GM18526 (cell line): ENCODE results near the gene KCTD5.

Experiments
- POLR2A ChIP-seq: IDR thresholded peaks from 3 replicates; pipeline ENCODE4 v1.6.1; 2011; ENCODE audit not compliant: insufficient read length; ENCODE audit errors: extremely low read depth

Gene KCTD5, protein sequence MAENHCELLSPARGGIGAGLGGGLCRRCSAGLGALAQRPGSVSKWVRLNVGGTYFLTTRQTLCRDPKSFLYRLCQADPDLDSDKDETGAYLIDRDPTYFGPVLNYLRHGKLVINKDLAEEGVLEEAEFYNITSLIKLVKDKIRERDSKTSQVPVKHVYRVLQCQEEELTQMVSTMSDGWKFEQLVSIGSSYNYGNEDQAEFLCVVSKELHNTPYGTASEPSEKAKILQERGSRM

DNA sequence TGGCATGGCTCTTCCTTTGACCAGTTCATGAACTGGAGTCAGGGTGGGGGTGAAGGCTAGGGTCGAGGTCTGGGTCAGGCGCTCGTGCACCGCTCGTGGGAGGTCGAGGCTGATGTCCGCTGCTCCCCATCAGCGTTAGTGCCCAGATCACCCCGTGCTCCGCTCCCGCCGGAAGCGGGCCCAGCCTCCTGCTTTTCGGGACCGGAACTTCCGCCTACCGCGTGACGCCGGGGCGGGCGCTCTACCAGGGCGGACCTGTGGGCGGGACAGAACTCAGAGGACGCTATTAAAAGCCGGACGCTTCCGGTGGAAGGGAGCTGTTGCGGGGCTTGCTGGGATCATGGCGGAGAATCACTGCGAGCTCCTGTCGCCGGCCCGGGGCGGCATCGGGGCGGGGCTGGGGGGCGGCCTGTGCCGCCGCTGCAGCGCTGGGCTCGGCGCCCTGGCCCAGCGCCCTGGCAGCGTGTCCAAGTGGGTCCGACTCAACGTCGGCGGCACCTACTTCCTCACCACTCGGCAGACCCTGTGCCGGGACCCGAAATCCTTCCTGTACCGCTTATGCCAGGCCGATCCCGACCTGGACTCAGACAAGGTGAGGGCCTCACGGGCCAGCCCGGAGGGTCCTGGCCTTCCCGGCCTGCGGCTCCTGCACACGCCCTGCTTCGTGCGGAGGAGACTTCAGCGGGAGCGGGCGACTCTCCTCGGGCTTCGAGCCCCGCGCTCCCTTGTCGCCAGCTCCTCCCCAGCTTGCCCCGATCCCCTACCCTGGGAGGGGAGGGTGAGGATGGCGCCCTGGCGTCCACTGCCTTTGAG lies at the start of gene KCTD5:
Gene KCTD5, plus strand, starts transcription at position 315 of the 813 bp plus-strand sequence. Its CDS starts 26 bp downstream, at position 341.
- peak; percentile 95 for TF ChIP-seq POLR2A

DNA sequence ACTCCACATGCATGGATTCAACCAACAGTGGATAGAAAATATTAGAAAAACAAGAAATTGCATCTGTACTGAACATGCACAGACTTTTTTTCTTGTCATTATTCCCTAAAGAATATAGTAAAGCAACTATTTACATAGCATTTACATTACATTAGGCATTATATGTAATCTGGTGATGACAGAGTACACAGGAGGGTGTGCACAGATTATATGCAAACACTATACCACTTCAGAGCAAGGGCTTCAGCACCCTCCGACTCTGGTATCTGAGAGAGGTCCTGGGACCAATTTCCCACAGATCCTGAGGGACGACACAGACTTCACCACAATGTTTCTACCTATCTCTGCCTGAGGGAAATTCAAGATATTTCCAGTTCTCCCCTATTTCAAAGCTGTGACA lies 25.3 kb upstream of the KCTD5 start:
- TF ChIP-seq POLR2A: no peak

DNA sequence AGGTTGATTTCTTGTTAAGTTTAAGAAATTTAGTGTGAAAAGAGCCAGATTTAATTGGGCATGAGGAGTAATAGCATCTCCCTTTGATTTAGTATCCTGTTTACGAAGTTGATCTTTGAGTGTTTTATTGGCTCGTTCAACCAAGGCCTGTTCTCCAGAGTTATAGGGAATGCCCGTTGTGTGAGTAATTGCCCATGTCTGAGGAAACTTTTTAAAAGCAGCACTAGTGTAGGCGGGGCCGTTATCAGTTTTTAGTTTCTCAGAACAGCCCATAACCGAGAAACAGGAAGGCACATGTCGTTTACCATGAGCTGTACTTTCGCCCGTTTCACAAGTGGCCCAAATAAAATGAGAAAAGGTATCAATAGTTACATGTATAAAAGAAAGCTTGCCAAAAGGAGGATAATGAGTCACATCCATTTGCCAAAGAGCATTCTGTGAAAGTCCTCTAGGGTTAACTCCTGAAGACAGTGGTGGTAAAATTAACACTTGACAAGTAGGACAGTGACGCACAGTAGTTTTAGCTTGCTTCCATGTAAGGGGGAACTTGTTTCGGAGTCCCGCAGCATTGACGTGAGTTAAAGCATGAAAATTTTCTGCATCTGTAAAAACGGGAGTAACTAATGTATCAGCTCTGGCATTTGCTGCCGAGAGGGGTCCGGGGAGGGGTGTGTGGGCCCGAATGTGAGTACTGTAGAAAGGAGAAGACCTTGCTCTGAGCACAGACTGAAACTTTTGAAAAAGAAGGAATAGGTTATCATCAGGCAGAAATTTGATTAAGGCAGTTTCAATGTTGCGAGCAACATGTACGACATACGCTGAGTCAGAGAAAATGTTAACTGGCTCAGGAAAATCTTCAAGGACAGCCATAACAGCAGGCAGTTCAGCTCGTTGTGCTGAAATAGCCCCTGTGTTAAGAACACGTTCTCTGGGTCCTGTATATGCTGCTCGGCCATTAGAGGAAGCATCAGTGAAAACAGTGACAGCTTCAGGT lies 18.5 kb upstream of the KCTD5 start:
- no peak for TF ChIP-seq POLR2A

DNA sequence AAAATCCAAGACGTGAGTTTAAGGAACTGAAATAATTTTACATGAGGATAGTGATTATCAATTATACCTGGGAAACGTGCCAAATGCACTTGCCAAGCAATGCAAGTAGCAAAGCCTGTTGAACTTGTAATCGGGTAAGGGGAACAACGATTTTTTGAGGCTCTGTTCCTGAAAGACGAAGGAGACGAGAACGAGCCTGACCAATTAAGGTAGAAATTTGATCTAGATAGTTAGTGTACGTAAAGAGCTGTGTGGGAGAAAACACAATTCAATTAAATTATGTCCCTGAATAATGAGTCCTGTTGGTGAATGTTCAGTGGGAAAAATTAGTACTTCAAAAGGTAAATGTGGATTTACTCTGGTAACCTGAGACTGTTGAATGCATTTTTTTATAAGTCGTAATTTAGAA lies 17.7 kb upstream of the KCTD5 start:
- no peak for TF ChIP-seq POLR2A

DNA sequence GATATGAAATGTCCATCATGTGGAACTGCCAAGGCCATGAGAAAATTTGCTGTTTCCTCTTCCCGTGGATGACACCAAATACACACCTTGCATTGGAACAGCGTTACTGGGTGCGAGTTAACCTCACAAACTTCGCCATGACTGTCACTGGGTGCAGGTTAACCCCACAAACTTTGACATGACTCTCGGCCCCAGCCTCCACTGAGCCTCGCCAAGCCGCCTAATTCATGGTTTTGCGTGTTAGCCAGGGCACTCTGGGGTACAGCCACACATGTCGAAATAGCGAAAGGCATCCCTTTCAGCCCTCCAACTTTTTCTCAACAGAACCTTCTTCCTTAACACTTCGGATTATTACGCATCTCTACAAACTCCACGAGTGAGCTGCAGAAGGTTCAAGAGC lies 10.6 kb upstream of the KCTD5 start:
- TF ChIP-seq POLR2A: no peak

DNA sequence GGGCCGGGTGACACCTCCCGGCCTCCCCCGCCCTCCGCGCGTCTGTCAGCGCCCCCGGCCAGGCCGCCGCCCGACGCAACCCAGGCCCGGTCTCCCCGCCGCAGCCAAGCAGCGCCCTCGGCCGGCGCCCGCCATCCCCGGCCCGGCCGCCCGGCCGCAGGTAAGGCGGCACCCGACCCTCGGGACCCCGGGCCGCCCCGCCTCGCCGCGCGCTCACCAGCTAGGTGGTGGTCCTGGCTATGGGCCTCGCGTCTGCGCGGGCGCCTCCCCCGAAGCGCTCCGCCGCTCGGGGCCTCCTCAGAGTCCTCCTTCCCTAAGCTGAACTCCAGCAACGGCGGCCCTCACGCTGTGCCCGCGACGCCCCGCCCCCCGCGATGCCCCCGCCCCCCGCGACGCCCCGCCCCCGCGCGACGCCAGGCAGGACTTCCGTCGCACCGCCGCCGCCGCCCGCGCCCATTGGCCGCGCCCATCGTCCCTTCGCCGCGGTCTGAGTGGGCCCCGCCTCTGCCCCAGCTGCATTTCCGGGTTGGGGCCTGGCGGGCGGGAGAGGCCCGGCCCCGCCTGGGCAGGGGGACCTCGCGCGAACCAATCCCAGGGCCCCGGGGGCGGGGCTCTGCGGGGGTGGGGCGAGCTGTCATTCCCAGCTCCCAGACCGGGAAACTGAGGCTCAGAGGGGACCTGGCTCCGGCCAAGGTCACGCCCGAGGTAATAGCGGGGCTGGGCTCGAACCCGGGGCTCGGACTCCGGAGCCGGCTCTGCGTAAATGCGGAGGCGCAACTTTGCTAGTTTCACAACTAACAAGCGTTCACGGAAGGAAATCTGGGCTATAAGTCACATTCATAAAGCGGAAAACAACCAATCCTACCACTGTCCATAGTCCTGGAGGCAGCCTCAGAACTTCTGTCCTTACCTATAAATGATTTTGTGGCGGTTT lies 9.0 kb upstream of the KCTD5 start:
- TF ChIP-seq POLR2A: peak; percentile 54

DNA sequence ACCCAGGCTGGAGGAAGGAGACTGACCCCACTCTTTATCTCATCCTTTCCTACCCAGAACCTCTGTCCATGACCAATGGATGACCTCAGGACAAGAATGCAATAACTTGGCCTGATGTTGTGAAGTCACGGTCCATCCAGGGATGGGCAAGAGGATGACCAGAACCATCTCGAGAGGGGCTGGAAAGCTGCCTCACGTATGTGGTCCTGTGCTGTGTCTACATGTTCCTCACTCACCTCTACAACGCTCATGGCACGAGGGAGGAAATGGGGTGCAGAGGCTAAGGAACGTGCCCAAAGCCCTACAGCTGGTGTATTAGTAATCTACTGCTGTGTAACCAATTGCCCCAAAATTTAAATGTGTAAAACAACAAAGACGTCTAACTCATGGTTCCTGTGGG lies 7.3 kb upstream of the KCTD5 start:
- TF ChIP-seq POLR2A: no peak

DNA sequence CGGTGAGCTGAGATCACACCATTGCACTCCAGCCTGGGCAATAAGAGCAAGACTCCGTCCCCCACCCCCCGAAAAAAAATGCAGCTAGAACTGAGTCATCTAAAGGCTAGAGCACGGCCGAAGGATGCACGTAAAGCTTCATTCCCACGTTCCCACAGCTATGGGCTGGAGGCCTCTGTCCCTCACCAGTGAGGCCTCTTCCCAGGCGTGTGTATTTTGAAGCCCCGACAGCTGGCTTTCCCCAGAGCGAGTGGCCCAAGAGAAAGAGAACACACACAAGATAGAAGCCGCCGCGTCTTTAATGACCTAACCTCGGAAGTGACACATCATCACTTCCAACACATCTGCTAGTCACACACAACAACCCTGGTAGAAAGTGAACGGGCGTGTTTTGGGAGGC lies 6.6 kb upstream of the KCTD5 start:
- TF ChIP-seq POLR2A: no peak

DNA sequence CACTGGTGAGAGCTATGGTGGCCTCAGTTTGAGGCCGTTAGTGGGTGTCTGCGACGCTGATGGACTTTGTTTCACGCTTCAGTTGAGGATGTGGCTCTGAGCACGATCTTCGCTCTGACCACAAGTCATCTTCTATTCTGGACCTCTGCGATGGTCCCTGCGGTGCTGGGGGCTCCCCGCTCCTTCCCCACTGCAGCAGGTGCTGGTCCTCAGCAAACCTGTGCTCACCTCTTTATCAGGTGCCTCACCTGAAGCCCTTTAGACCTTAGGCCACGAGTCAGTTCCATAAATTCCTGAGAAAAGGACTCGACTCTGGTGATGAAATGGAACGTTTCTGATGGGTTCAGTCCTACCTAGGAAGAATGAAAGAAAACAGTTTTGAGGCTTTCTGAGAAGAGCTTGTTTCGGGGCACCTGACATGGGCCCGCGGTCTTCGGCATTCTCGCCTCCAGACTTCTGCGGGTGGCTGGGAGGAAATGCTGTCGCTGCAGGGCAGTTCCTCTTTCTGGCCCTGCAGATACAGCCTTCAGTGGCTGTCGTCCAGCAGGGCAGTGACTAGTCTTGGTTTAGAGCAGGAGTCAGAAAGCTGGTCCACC lies 4.7 kb downstream of the KCTD5 start:
- TF ChIP-seq POLR2A: no peak

DNA sequence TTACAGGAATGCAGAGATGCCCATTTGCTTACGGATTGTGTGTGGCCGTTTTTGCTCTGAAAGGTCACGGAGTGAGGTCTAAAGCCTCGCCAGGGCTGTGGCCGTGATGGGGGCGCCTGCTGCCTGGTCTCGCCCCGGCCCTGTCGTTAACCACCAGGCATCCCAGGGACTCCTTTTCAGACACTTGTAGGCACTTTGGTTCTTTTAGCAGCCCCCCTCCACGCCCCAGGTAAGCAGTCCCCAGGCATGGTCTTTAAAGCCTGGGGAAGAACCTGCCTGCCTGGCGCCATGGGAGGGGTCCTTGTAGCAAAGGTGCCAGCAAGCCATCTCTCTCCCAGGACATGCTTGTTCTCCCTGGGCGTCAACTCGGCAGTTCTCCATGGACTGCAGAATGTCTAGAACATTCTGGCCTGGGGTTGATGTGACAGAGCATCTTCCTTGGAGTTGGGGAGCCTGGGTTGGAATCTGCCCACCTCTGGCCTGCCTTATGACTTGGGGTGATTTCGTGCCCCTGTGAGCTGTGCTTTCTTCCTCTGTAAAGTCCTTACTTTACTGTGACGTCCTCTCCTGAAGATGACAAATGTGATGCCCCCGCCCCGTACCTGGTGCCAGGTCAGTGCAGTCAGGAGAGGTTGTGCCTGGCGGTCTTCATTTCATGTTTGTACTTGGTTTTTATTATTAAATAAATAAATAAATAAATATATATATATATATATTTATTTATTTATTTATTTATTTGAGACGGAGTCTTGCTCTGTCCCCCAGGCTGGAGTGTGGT lies 5.4 kb downstream of the KCTD5 start:
- TF ChIP-seq POLR2A: no peak

DNA sequence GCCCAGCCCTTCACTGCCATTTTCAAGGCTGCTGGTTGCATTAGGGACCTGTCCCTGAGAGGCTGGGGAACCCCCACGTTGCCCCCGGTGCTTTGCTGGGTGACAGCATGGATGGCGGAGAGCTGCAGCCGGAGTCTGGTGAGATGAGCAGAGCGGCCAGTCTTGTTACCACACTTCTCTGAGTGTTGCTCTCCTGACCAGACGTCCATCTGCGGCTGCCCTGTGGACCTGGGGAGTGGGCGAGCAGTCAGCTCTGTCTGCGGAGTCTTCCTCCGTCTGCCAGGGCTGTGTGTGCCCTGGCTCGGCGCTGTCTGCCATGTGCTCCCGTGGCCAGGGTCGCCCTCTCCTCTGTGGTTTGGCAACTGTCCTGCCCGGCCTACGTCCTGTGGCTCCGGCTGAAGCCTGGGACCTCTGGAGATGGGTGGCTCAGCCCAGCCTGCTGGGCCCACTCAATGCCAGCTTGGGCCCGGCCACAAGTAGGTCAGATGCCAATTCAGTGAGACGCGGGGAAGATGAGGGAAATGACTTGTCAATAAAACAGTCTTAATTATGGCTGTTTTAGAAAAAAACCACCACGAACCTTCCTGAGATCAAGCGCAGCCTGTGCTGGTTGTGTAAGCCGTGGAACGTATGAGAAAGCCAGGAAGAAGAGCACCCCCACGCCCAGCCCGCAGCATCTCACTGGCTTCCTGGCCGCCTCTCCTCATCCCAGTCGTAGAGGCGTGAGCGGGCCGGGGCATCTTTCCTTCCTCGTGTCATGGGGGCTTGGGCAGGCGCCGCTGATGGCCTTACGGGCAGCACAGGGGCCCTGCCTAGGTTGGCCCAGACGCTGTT lies 7.9 kb downstream of the KCTD5 start:
- no peak for TF ChIP-seq POLR2A

DNA sequence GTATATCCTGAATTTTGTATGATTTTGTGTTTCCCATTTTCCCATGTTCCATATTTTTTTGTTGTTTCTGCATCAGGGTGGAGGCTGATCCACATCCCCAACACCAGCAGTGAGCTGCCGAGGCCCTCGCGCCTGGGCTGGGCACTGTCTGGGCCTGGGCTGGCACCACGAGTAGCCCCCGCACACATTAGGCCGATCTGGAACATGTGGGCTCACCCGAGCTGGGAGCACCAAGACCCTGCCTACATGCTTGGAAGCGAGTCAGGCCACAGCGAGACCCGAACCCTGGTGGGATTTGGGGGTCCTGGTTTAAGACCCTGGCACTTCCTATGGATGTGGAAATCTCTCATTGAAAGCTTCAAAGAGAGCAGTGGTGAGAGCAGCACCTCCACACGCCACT lies 8.5 kb downstream of the KCTD5 start:
- TF ChIP-seq POLR2A: no peak
